CD4-positive, alpha-beta T cell treated with Interleukin-2 at 100 ng/mL for 4 hours (primary cell): Measurements from ENCODE around the gene EPHB1.
"Not testable (repeated sequence)": the region's sequence is repeated elsewhere in the genome, so short reads cannot be mapped to it uniquely, and the experiment has no call there.

Source experiments
- DNase-seq: peaks from one replicate; pipeline ENCODE4 v3.0.0-alpha.2; 2020; ENCODE audit warnings: low spot score

Gene EPHB1

GRCh38 chr3:135005616-135006015, 210.6 kb downstream of the EPHB1 start:
- not testable (repeated sequence) for DNase-seq

GRCh38 chr3:135007607-135008006, 212.5 kb downstream of the EPHB1 start:
- DNase-seq: no peak

GRCh38 chr3:135008326-135008725, 213.3 kb downstream of the EPHB1 start:
- no peak for DNase-seq

GRCh38 chr3:135009014-135009413, 214.0 kb downstream of the EPHB1 start:
- no peak for DNase-seq

- DNase-seq: no peak
These were observed 217.0 kb downstream of the EPHB1 start for GRCh38 chr3:135012101-135012500.

GRCh38 chr3:135013206-135013605, 218.1 kb downstream of the EPHB1 start:
- DNase-seq: no peak

- DNase-seq: no peak
These were observed 219.5 kb downstream of the EPHB1 start for GRCh38 chr3:135014566-135014965.

- DNase-seq: no peak
These were observed 222.2 kb downstream of the EPHB1 start for GRCh38 chr3:135017003-135017893.

- DNase-seq: no peak
These were observed 223.3 kb downstream of the EPHB1 start for GRCh38 chr3:135018149-135018923.

- DNase-seq: no peak
These were observed 225.1 kb downstream of the EPHB1 start for GRCh38 chr3:135020181-135020580.

GRCh38 chr3:135023996-135024658, 229.1 kb downstream of the EPHB1 start:
- no peak for DNase-seq

- not testable (repeated sequence) for DNase-seq
These were observed 235.9 kb downstream of the EPHB1 start for GRCh38 chr3:135030768-135031615.

- DNase-seq: no peak
These were observed 238.7 kb downstream of the EPHB1 start for GRCh38 chr3:135033737-135034136.

GRCh38 chr3:135034291-135034768, 239.3 kb downstream of the EPHB1 start:
- no peak for DNase-seq

GRCh38 chr3:135034891-135035440, 239.9 kb downstream of the EPHB1 start:
- DNase-seq: no peak

- DNase-seq: no peak
These were observed 243.1 kb downstream of the EPHB1 start for GRCh38 chr3:135038186-135038585.

- DNase-seq: not testable (repeated sequence)
These were observed 244.5 kb downstream of the EPHB1 start for GRCh38 chr3:135039536-135039935.

- no peak for DNase-seq
These were observed 245.5 kb downstream of the EPHB1 start for GRCh38 chr3:135040321-135041240.

- DNase-seq: no peak
These were observed 246.5 kb downstream of the EPHB1 start for GRCh38 chr3:135041601-135042000.

GRCh38 chr3:135047061-135047460, 252.0 kb downstream of the EPHB1 start:
- no peak for DNase-seq
